Endothelial cell of umbilical vein (primary cell): ENCODE results near the gene PARP8.

Experiments
- EZH2 ChIP-seq: IDR thresholded peaks from 2 replicates; pipeline ENCODE4 v1.6.1; 2012; ENCODE audit warnings: borderline replicate concordance, low read depth, mild to moderate bottlenecking, moderate library complexity, low read length, inconsistent platforms; ENCODE audit not compliant: severe bottlenecking
- GATA2 ChIP-seq: IDR thresholded peaks from 2 replicates; pipeline ENCODE4 v1.7.0; 2011; ENCODE audit warnings: low read depth, mild to moderate bottlenecking, moderate library complexity, mixed read lengths, low read length; ENCODE audit not compliant: insufficient read length, insufficient read depth
- MYC ChIP-seq: IDR thresholded peaks from one replicate; pipeline ENCODE4 v1.6.1; 2011; ENCODE audit warnings: mild to moderate bottlenecking, low read depth, low read length
- POLR2A ChIP-seq: IDR thresholded peaks from 2 replicates; pipeline ENCODE4 v1.6.1; 2012; ENCODE audit warnings: low read depth, mild to moderate bottlenecking, control low read depth, low read length
- POLR2AphosphoS5 ChIP-seq: IDR thresholded peaks from 2 replicates; pipeline ENCODE4 v1.6.1; 2012; ENCODE audit warnings: low read depth, mild to moderate bottlenecking, control low read depth, low read length, moderate library complexity; ENCODE audit not compliant: insufficient read depth
- TF ChIP-seq, protein P1 (sequence below), 2 donors: IDR thresholded peaks; 1 replicate in 1 of 2; 2 replicates in 1 of 2; pipeline ENCODE4 v1.5.1; 2011; ENCODE audit warnings: low read length in 2 of 2, mild to moderate bottlenecking in 2 of 2, moderate library complexity in 2 of 2, control low read depth in 1 of 2, inconsistent platforms in 1 of 2, low read depth in 1 of 2; ENCODE audit not compliant: insufficient read depth in 1 of 2; ENCODE audit errors: extremely low read depth in 1 of 2
- TF ChIP-seq, protein P2 (sequence below): IDR thresholded peaks from 2 replicates; pipeline ENCODE4 v1.6.1; 2011; ENCODE audit not compliant: insufficient read depth, insufficient read length

DNA sequence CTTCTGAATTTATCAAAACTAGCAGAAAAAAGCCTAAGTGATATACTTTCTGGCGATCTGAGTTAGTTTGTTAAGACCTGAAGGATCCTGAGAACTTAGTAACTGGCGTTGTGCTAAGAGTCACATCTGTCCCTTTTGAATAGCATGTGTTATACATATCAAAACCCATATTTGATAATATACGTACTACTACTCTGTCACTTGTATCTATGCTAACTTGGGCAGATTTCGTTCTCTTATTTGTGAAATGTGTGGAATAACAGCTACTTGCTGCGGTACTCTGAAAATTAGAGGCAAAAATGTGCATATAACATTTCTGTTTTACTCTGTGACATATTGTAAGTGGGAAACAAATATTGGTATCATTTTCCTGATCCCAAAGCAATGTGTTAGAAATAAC lies 126.4 kb downstream of the PARP8 start:
- TF ChIP-seq POLR2A: no peak
- TF ChIP-seq, protein P1, sequence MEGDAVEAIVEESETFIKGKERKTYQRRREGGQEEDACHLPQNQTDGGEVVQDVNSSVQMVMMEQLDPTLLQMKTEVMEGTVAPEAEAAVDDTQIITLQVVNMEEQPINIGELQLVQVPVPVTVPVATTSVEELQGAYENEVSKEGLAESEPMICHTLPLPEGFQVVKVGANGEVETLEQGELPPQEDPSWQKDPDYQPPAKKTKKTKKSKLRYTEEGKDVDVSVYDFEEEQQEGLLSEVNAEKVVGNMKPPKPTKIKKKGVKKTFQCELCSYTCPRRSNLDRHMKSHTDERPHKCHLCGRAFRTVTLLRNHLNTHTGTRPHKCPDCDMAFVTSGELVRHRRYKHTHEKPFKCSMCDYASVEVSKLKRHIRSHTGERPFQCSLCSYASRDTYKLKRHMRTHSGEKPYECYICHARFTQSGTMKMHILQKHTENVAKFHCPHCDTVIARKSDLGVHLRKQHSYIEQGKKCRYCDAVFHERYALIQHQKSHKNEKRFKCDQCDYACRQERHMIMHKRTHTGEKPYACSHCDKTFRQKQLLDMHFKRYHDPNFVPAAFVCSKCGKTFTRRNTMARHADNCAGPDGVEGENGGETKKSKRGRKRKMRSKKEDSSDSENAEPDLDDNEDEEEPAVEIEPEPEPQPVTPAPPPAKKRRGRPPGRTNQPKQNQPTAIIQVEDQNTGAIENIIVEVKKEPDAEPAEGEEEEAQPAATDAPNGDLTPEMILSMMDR (IDR thresholded peaks at IDR 0.05; ENCODE audit: extremely low read depth in 1 of 2, insufficient read depth in 1 of 2, low read depth in 1 of 2, low read length in 2 of 2): no peak
- TF ChIP-seq POLR2AphosphoS5: no peak
- TF ChIP-seq EZH2: no peak
- TF ChIP-seq, protein P2, sequence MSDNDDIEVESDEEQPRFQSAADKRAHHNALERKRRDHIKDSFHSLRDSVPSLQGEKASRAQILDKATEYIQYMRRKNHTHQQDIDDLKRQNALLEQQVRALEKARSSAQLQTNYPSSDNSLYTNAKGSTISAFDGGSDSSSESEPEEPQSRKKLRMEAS: no peak
- TF ChIP-seq MYC: no peak
- TF ChIP-seq GATA2: no peak
